Stimulated activated CD4-positive, alpha-beta T cell treated with anti-CD3 and anti-CD28 coated beads, TNF-alpha, amount 100 ng/mL, for 4 hours (primary cell): ENCODE results near the gene TAF7L.

Source experiments
- DNase-seq, 3 experiments: peaks; one replicate each; pipeline ENCODE4 v3.0.0-alpha.2; 2020; ENCODE audit warnings: low read depth in 3 of 3

TAF7L gene

GRCh38 chrX:101220662-101221260 lies 70.4 kb downstream of the TAF7L start:
- DNase-seq: no peak

GRCh38 chrX:101219864-101220346 lies 71.2 kb downstream of the TAF7L start:
- DNase-seq: peak in 1 of 3 experiments; percentile 0

- DNase-seq: no peak
These were observed 71.8 kb downstream of the TAF7L start, which contains the start of gene DRP2 for GRCh38 chrX:101219116-101219863. TSS of gene DRP2 (plus strand) at chrX:101219786. CDS start at chrX:101231648, 11,862 bp downstream.
